Cardiac fibroblast (primary cell): ENCODE data around the gene ACRBP.
"Not testable (repeated sequence)": the region's sequence is repeated elsewhere in the genome, so short reads cannot be mapped to it uniquely, and the experiment has no call there.

ENCODE experiments used
- DNase-seq, 2 donors: peaks; one replicate each; pipeline versions ENCODE4 v3.0.0 to v3.0.0-alpha.2; 2010; ENCODE audit warnings: low read depth in 2 of 2
- H3K4me3 ChIP-seq, 2 donors: replicated peaks in 1 of 2; 1 replicate in 1 of 2; 2 replicates in 1 of 2; pipeline ENCODE4 v1.5.1; 2011; ENCODE audit warnings: low read depth in 2 of 2, low read length in 2 of 2, mild to moderate bottlenecking in 2 of 2, moderate library complexity in 1 of 2
- CTCF ChIP-seq: IDR thresholded peaks from one replicate; pipeline ENCODE4 v1.5.1; 2011; ENCODE audit warnings: low read depth, mild to moderate bottlenecking, low read length, inconsistent platforms

The ACRBP gene

GRCh38 chr12:6605421-6606330 lies 41.6 kb downstream of the ACRBP start:
- H3K4me3 ChIP-seq: peak overlapping the region; percentile 80 to 81
- TF ChIP-seq CTCF: no peak
- DNase-seq: peak; percentile 28 to 35

- peak; percentile 37 to 58 for DNase-seq
- no peak for TF ChIP-seq CTCF
- H3K4me3 ChIP-seq: peak overlapping the region; percentile 80 to 81
These were observed 42.8 kb downstream of the ACRBP start for GRCh38 chr12:6604259-6605029.

- TF ChIP-seq CTCF: no peak
- H3K4me3 ChIP-seq: peak overlapping the region in 1 of 2 donors; percentile 15
- DNase-seq: peak; percentile 38 to 65
These were observed 44.1 kb downstream of the ACRBP start for GRCh38 chr12:6603095-6603567.

GRCh38 chr12:6602526-6602925 lies 44.7 kb downstream of the ACRBP start:
- H3K4me3 ChIP-seq: no peak overlapping the region
- DNase-seq: no peak
- TF ChIP-seq CTCF: no peak

GRCh38 chr12:6595673-6596072 lies 51.6 kb downstream of the ACRBP start:
- not testable (repeated sequence) for H3K4me3 ChIP-seq, DNase-seq

GRCh38 chr12:6592087-6592486 lies 55.1 kb downstream of the ACRBP start:
- no peak for TF ChIP-seq CTCF
- DNase-seq: no peak
- no peak overlapping the region for H3K4me3 ChIP-seq
